ENCODE data around the gene MYH7B.

MYH7B gene

GRCh38 chr20:34977365-34978091 lies 21.9 kb downstream of the MYH7B start:
- DNase-seq (ENCODE audit: low read depth in 2 of 2) = no peak

- DNase-seq (ENCODE audit: low read depth in 2 of 2) = no peak
Measured at GRCh38 chr20:34978092-34978744, 22.6 kb downstream of the MYH7B start.

- no peak for DNase-seq (ENCODE audit: low read depth in 2 of 2)
Measured at GRCh38 chr20:34979366-34980153, 23.9 kb downstream of the MYH7B start.

GRCh38 chr20:34980543-34981233 lies 25.0 kb downstream of the MYH7B start:
- no peak for DNase-seq (ENCODE audit: low read depth in 2 of 2)

- no peak for DNase-seq (ENCODE audit: low read depth in 2 of 2)
Measured at GRCh38 chr20:34982270-34983088, 26.8 kb downstream of the MYH7B start.

GRCh38 chr20:34983089-34983820 lies 27.6 kb downstream of the MYH7B start:
- no peak for DNase-seq (ENCODE audit: low read depth in 2 of 2)

- no peak for DNase-seq (ENCODE audit: low read depth in 2 of 2)
Measured at GRCh38 chr20:34983995-34984735, 28.5 kb downstream of the MYH7B start.

- DNase-seq (ENCODE audit: low read depth in 2 of 2) = no peak
Measured at GRCh38 chr20:34984756-34985261, 29.1 kb downstream of the MYH7B start.

GRCh38 chr20:34985461-34986310 lies 30.0 kb downstream of the MYH7B start:
- no peak for DNase-seq (ENCODE audit: low read depth in 2 of 2)

GRCh38 chr20:34986311-34987287 lies 30.9 kb downstream of the MYH7B start:
- DNase-seq (ENCODE audit: low read depth in 2 of 2) = no peak

GRCh38 chr20:34987288-34988190 lies 31.9 kb downstream of the MYH7B start:
- DNase-seq (ENCODE audit: low read depth in 2 of 2) = no peak

GRCh38 chr20:34988191-34988540 lies 32.5 kb downstream of the MYH7B start:
- no peak for DNase-seq (ENCODE audit: low read depth in 2 of 2)

GRCh38 chr20:34989118-34989517 lies 33.5 kb downstream of the MYH7B start:
- DNase-seq (ENCODE audit: low read depth in 2 of 2) = no peak

GRCh38 chr20:34989670-34990069 lies 34.0 kb downstream of the MYH7B start:
- no peak for DNase-seq (ENCODE audit: low read depth in 2 of 2)

- no peak for DNase-seq (ENCODE audit: low read depth in 2 of 2)
Measured at GRCh38 chr20:34990231-34990630, 34.6 kb downstream of the MYH7B start.

- no peak for DNase-seq (ENCODE audit: low read depth in 2 of 2)
Measured at GRCh38 chr20:34990661-34991214, 35.1 kb downstream of the MYH7B start.

Measured in stimulated activated CD8-positive, alpha-beta memory T cell treated with anti-CD3 and anti-CD28 coated beads, Interleukin-15, amount 100 ng/mL, for 4 hours (primary cell).